Osteocyte (in vitro differentiated cells): ENCODE results near the gene TMEM151A. TPM values are rescaled to one million over a fixed set of nuclear protein-coding genes. Genes with fewer than 3 reads are reported as not detected.
"Not testable (repeated sequence)": the region's sequence is repeated elsewhere in the genome, so short reads cannot be mapped to it uniquely, and the experiment has no call there.

Experiments used
- DNase-seq: peaks from one replicate; pipeline ENCODE4 v3.0.0; 2021; ENCODE audit warnings: mixed read lengths; ENCODE audit not compliant: unreplicated experiment; ENCODE audit errors: extremely low spot score
- H3K27ac Mint-ChIP-seq: one replicate; pipeline ENCODE4 v1.8.0; 2021; ENCODE audit warnings: mild to moderate bottlenecking, mixed read lengths; ENCODE audit not compliant: unreplicated experiment
- H3K27me3 Mint-ChIP-seq: one replicate; pipeline ENCODE4 v1.8.0; 2021; ENCODE audit warnings: mixed read lengths; ENCODE audit not compliant: unreplicated experiment
- H3K36me3 Mint-ChIP-seq: one replicate; pipeline ENCODE4 v1.8.0; 2021; ENCODE audit warnings: mixed read lengths; ENCODE audit not compliant: unreplicated experiment
- H3K4me1 Mint-ChIP-seq: one replicate; pipeline ENCODE4 v1.8.0; 2021; ENCODE audit warnings: mixed read lengths; ENCODE audit not compliant: unreplicated experiment
- H3K4me3 Mint-ChIP-seq: one replicate; pipeline ENCODE4 v1.8.0; 2021; ENCODE audit warnings: mild to moderate bottlenecking, moderate library complexity, mixed read lengths; ENCODE audit not compliant: unreplicated experiment
- H3K9me3 Mint-ChIP-seq: one replicate; pipeline ENCODE4 v1.8.0; 2021; ENCODE audit warnings: mixed read lengths; ENCODE audit not compliant: unreplicated experiment
- CTCF ChIP-seq: fragments of 200-600 bp; sonication (generic); IDR thresholded peaks from 2 replicates; pipeline ENCODE4 v1.5.0; 2021; ENCODE audit warnings: antibody characterized with exemption, mild to moderate bottlenecking, moderate library complexity
- total RNA-seq: library from RNA; stranded (reverse); gene quantifications from 2 replicates; pipeline ENCODE4 v1.2.1, GENCODE V29; 2021

TMEM151A gene
- total RNA-seq, 1 donor from 2014 or later = 0.46 TPM

GRCh38 chr11:66271816-66272215 lies 19.9 kb upstream of the TMEM151A start:
- H3K4me3 Mint-ChIP-seq = no peak overlapping the region
- peaks cover 22% of the 10 kb centered on the region for H3K4me1 Mint-ChIP-seq
- H3K27me3 Mint-ChIP-seq = no peaks in the 10 kb centered on the region
- H3K36me3 Mint-ChIP-seq = peaks cover 29% of the 10 kb centered on the region
- H3K27ac Mint-ChIP-seq = no peak overlapping the region
- DNase-seq = no peak
- TF ChIP-seq CTCF = no peak
- no peaks in the 10 kb centered on the region for H3K9me3 Mint-ChIP-seq

GRCh38 chr11:66272596-66272995 lies 19.1 kb upstream of the TMEM151A start:
- no peak for TF ChIP-seq CTCF
- H3K27me3 Mint-ChIP-seq = no peaks in the 10 kb centered on the region
- no peaks in the 10 kb centered on the region for H3K9me3 Mint-ChIP-seq
- H3K27ac Mint-ChIP-seq = no peak overlapping the region
- H3K36me3 Mint-ChIP-seq = peaks cover 29% of the 10 kb centered on the region
- no peak for DNase-seq
- peaks cover 20% of the 10 kb centered on the region for H3K4me1 Mint-ChIP-seq
- no peak overlapping the region for H3K4me3 Mint-ChIP-seq

- Mint-ChIP-seq H3K9me3 (no peaks in the 10 kb centered on the region), H3K27me3 (no peaks in the 10 kb centered on the region), H3K36me3 (peaks cover 29% of the 10 kb centered on the region), H3K4me3 (no peak overlapping the region), H3K4me1 (peaks cover 25% of the 10 kb centered on the region), H3K27ac (no peak overlapping the region)
- no peak for DNase-seq
- TF ChIP-seq CTCF = no peak
These were observed 17.5 kb upstream of the TMEM151A start for GRCh38 chr11:66274219-66274618.

- Mint-ChIP-seq H3K36me3 (peaks cover 29% of the 10 kb centered on the region), H3K27ac (no peak overlapping the region), H3K4me1 (peaks cover 19% of the 10 kb centered on the region), H3K4me3 (no peak overlapping the region), H3K27me3 (no peaks in the 10 kb centered on the region), H3K9me3 (no peaks in the 10 kb centered on the region)
- DNase-seq = no peak
- TF ChIP-seq CTCF = no peak
These were observed 16.3 kb upstream of the TMEM151A start for GRCh38 chr11:66275396-66275795.

- Mint-ChIP-seq H3K27me3 (no peaks in the 10 kb centered on the region), H3K36me3 (peaks cover 26% of the 10 kb centered on the region), H3K4me3 (no peak overlapping the region), H3K9me3 (no peaks in the 10 kb centered on the region), H3K27ac (no peak overlapping the region), H3K4me1 (peaks cover 20% of the 10 kb centered on the region)
- no peak for DNase-seq
- no peak for TF ChIP-seq CTCF
These were observed 15.6 kb upstream of the TMEM151A start for GRCh38 chr11:66275984-66276612.

GRCh38 chr11:66276619-66277018 lies 15.1 kb upstream of the TMEM151A start:
- H3K4me3 Mint-ChIP-seq, DNase-seq, H3K9me3 Mint-ChIP-seq, H3K27me3 Mint-ChIP-seq: not testable (repeated sequence)
- Mint-ChIP-seq H3K27ac (peak overlapping the region; percentile 41), H3K4me1 (peaks cover 25% of the 10 kb centered on the region), H3K36me3 (peaks cover 26% of the 10 kb centered on the region)

GRCh38 chr11:66277064-66277463 lies 14.6 kb upstream of the TMEM151A start:
- H3K4me3 Mint-ChIP-seq, H3K9me3 Mint-ChIP-seq, DNase-seq, H3K27me3 Mint-ChIP-seq: not testable (repeated sequence)
- Mint-ChIP-seq H3K27ac (peak overlapping the region; percentile 41), H3K4me1 (peaks cover 24% of the 10 kb centered on the region), H3K36me3 (peaks cover 22% of the 10 kb centered on the region)
